Neutrophil (primary cell): ENCODE data around the gene XBP1.
"Not testable (repeated sequence)": the region's sequence is repeated elsewhere in the genome, so short reads cannot be mapped to it uniquely, and the experiment has no call there.

Source experiments
- H3K27ac ChIP-seq: fragments of 200-600 bp; sonication (generic); 2 replicates; pipeline ENCODE4 v1.5.1; 2016; ENCODE audit warnings: mild to moderate bottlenecking, moderate library complexity
- H3K27me3 ChIP-seq: fragments of 200-600 bp; sonication (generic); 2 replicates; pipeline ENCODE4 v1.6.0; 2016; ENCODE audit warnings: mild to moderate bottlenecking
- H3K36me3 ChIP-seq: fragments of 200-600 bp; sonication (generic); 2 replicates; pipeline ENCODE4 v1.5.1; 2017
- H3K4me1 ChIP-seq, 2 experiments: fragments of 200-600 bp in 1 of 2; sonication (generic) in 1 of 2; 1 replicate in 1 of 2; 2 replicates in 1 of 2; pipeline versions ENCODE4 v1.5.1 to v1.6.1; 2013 to 2016; ENCODE audit warnings: low read depth in 1 of 2, low read length in 1 of 2, mild to moderate bottlenecking in 1 of 2, moderate library complexity in 1 of 2; ENCODE audit not compliant: control insufficient read depth in 1 of 2, insufficient read depth in 1 of 2
- H3K4me3 ChIP-seq, 2 experiments: fragments of 200-600 bp in 1 of 2; sonication (generic) in 1 of 2; 1 replicate in 1 of 2; 2 replicates in 1 of 2; pipeline ENCODE4 v1.5.1; 2013 to 2016; ENCODE audit warnings: low read depth in 1 of 2, low read length in 1 of 2, mild to moderate bottlenecking in 1 of 2, moderate library complexity in 1 of 2
- H3K9me3 ChIP-seq: fragments of 200-600 bp; sonication (generic); 2 replicates; pipeline ENCODE4 v1.5.1; 2016
- TF ChIP-seq, protein P1 (sequence below): fragments of 200-600 bp; sonication (generic); IDR thresholded peaks from 2 replicates; pipeline ENCODE4 v1.5.1; 2016; ENCODE audit warnings: antibody characterized with exemption

Gene XBP1

GRCh38 chr22:28771195-28771791 is 29.1 kb downstream of the XBP1 start:
- H3K36me3 ChIP-seq, result peaks cover 9% of the 10 kb centered on the region
- H3K4me3 ChIP-seq, result no peak overlapping the region
- TF ChIP-seq, protein P1, sequence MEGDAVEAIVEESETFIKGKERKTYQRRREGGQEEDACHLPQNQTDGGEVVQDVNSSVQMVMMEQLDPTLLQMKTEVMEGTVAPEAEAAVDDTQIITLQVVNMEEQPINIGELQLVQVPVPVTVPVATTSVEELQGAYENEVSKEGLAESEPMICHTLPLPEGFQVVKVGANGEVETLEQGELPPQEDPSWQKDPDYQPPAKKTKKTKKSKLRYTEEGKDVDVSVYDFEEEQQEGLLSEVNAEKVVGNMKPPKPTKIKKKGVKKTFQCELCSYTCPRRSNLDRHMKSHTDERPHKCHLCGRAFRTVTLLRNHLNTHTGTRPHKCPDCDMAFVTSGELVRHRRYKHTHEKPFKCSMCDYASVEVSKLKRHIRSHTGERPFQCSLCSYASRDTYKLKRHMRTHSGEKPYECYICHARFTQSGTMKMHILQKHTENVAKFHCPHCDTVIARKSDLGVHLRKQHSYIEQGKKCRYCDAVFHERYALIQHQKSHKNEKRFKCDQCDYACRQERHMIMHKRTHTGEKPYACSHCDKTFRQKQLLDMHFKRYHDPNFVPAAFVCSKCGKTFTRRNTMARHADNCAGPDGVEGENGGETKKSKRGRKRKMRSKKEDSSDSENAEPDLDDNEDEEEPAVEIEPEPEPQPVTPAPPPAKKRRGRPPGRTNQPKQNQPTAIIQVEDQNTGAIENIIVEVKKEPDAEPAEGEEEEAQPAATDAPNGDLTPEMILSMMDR, result no peak
- H3K4me1 ChIP-seq, result peaks cover 12 to 13% of the 10 kb centered on the region in 2 experiments
- H3K27me3 ChIP-seq, result no peaks in the 10 kb centered on the region
- H3K9me3 ChIP-seq, result no peaks in the 10 kb centered on the region
- no peak overlapping the region for H3K27ac ChIP-seq

DNA sequence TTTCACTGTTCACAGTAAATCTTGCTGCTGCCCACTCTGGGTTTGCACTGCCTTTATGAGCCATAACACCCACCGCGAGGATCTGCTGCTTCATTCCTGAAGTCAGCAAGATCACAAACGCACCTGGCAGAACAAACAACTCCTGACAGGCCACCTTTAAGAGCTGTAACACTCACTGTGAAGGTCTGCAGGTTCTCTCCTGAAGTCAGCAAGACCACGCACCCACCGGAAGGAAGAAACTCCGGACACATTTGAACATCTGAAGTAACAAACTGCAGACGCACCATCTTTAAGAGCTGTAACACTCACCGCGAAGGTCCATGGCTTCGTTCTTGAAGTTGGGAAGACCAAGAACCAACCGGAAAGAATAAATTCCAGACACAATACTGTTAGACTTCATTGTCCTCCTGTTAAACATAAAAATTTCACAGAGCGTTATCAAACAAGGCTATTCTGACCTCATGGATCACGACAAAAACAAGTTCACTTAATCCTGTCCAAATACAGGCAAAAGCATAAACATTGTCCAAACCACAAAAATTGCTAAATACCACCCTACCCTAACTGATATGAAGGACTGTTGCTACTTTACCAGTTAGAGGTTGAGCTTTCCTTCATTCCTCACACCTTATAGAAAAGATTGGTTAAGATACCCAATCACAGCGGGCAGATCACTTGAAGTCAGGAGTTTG is 30.8 kb downstream of the XBP1 start:
- Histone ChIP-seq H3K27ac (no peak overlapping the region), H3K9me3 (no peaks in the 10 kb centered on the region), H3K4me1 (peaks cover 12 to 13% of the 10 kb centered on the region in 2 experiments), H3K4me3 (no peak overlapping the region), H3K36me3 (no peaks in the 10 kb centered on the region), H3K27me3 (no peaks in the 10 kb centered on the region)
- TF ChIP-seq, protein P1, result no peak

- no peaks in the 10 kb centered on the region for H3K27me3 ChIP-seq
- no peaks in the 10 kb centered on the region for H3K9me3 ChIP-seq
- peaks cover 11 to 12% of the 10 kb centered on the region in 2 experiments for H3K4me1 ChIP-seq
- H3K36me3 ChIP-seq, result no peaks in the 10 kb centered on the region
- TF ChIP-seq, protein P1, result no peak
- H3K4me3 ChIP-seq, result no peak overlapping the region
- no peak overlapping the region for H3K27ac ChIP-seq
Observed at GRCh38 chr22:28768701-28769393, 31.5 kb downstream of the XBP1 start.

GRCh38 chr22:28766628-28767027 is 33.7 kb downstream of the XBP1 start:
- no peaks in the 10 kb centered on the region for H3K27me3 ChIP-seq
- H3K9me3 ChIP-seq, result no peaks in the 10 kb centered on the region
- H3K27ac ChIP-seq, result no peak overlapping the region
- no peaks in the 10 kb centered on the region for H3K36me3 ChIP-seq
- TF ChIP-seq, protein P1, result no peak
- H3K4me3 ChIP-seq, result no peak overlapping the region
- H3K4me1 ChIP-seq, result no peaks in the 10 kb centered on the region

GRCh38 chr22:28762000-28762399 is 38.4 kb downstream of the XBP1 start:
- not testable (repeated sequence) for H3K9me3 ChIP-seq, H3K27ac ChIP-seq, H3K4me1 ChIP-seq, H3K36me3 ChIP-seq, H3K4me3 ChIP-seq, H3K27me3 ChIP-seq

DNA sequence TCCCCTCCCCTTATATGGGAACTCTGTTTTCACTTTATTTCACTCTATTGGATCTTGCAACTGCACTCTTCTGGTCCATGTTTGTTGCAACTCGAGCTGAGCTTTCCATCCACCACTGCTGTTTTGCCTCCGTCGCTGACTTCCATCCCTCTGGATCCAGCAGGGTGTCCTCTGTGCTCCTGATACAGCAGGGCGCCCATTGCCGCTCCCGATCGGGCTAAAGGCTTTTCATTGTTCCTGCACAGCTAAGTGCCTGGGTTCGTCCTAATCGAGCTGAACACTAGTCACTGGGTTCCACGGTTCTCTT is 39.0 kb downstream of the XBP1 start:
- Histone ChIP-seq H3K36me3 (no peaks in the 10 kb centered on the region), H3K9me3 (no peaks in the 10 kb centered on the region), H3K27me3 (no peaks in the 10 kb centered on the region), H3K27ac (no peak overlapping the region), H3K4me1 (no peaks in the 10 kb centered on the region), H3K4me3 (no peak overlapping the region)
- TF ChIP-seq, protein P1, result no peak
